Raji (cell line): ENCODE results near the gene CST9.

Source experiments
- POLR2A ChIP-seq: IDR thresholded peaks from 2 replicates; pipeline ENCODE4 v1.6.1; 2011; ENCODE audit warnings: low read depth, low read length, control low read depth; ENCODE audit not compliant: insufficient read depth

Gene CST9

DNA sequence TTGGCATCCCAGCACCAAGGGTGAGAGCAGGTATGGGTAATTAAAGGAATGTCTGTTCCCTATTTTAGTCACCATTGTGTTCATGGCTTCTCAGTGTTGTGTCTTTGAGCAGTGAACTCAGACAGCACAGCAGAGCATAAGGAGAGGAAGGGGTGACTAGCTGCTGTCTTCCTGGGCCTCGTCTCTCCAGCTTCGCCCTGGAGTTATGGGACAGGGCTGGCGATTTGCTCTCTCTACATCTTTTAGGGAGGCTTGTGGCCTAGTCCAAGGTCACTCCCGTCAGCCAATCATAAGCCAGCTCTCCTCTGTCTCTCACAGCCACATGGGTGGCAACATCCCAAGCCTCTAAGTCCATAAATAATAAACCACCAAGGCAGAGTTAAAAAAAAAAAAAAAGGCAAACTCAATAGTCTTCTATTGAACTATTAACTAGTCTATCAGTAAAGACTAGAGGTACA is 24.7 kb upstream of the CST9 start:
- no peak for TF ChIP-seq POLR2A

DNA sequence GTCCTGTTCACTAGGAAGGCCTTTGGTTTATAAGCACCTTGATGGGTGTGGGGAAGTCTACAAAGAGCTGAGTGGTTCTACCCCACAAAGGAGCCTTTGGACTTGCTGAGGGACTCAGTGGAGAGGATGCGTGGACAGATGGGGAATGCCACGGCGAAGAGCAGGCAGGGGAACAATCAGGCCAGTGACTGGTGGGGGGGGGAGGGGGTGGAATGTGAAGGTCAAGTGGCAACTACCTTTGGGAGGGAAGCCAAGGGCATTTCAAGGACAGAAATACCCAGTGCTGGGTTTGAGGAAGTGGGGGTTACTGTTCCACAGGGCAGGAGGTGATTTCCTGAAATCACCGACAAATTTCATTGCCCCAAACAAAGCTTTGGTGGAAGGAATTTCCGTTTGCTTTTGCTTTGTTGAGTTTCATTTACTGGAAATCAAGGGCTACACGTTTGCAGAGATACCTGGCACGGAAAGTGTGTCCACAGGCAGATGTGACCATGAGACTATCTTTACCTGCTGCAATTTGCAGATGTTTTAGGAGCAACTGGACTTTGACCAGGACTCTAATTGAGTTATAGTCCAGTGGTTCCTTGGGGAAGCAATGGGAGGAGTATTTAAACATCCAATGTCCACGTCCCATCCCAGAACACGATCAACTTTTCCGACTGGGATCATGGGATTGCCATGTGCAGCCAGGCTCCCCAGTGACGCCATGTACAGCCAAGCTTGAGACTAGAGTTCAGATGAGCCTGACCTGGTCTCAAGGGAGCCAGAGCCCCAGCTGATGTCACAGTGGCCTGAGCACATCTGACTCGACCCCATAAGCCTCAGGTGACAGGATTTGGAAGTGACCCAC is 24.1 kb upstream of the CST9 start:
- no peak for TF ChIP-seq POLR2A

DNA sequence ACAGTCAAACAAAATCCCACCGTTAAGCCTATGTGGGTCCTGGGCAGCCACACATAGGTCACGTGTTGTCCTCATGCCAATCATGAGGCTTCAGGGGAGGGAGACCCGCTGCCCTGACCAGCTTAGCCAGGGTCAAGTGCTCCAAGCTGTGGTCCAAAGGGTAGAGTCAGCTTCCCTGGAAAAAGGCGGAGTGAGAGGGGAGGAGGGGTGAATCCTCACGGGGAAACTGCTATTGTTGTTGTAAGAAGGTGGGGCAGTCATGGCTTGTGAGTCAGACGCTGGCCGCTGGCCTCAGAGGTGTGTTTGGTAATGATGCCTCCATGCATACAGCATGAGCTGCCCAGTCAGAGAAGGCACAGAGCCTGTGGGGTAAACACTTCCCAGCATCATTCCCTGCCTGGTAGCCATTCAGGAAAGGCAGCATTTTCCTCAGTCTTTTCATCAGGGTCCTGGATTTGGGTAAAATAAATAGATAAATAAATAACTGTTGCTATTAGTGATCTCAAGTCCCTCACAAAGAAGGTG is 23.4 kb upstream of the CST9 start:
- TF ChIP-seq POLR2A: no peak

DNA sequence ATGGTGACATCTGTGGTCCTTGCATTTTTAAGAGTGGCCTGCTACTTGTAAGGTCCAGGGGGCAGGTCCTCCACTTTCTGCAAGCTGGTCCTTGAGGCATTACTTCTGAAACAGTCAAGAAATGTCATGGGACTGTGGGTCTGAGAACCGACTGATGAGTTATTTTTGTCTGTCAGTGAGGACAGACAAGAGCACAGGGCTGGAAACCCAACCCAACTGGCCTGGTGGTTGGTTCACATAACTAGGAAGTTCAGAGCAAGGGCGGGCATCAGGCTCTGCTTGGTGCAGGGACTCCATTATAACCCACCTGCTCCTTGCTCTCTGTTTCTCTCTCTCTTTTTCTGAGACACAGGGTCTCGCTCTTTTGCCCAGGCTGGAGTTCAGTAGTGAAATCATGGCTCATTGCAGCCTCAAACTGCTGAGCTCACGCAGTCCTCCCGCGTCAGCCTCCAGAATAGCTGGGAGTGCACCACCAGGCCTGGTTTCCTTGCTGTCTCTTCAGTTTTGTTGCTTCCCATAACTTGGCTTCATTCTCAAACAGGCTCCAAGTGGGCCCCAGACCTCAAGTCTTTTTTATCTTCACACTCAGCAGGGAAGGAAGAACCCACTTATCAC is 22.8 kb upstream of the CST9 start:
- TF ChIP-seq POLR2A: no peak

DNA sequence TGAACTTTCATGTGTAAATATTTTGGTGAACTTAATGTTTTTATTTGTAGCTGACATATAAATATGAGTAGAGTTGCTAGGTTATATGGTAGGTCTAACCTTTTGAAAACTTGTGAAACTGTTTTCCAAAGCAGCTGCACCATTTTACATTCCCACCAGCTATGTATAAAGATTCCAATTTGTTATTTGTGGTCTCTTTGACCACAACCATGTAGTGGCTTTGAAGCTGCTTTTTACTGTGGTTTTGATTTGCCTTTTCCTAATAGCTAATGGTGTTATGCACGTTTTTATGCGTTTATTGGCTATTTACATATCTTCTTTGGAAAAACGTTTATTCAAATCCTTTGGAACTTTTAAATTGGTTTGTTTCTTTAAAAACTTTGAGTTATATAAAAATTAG is 21.8 kb upstream of the CST9 start:
- no peak for TF ChIP-seq POLR2A

DNA sequence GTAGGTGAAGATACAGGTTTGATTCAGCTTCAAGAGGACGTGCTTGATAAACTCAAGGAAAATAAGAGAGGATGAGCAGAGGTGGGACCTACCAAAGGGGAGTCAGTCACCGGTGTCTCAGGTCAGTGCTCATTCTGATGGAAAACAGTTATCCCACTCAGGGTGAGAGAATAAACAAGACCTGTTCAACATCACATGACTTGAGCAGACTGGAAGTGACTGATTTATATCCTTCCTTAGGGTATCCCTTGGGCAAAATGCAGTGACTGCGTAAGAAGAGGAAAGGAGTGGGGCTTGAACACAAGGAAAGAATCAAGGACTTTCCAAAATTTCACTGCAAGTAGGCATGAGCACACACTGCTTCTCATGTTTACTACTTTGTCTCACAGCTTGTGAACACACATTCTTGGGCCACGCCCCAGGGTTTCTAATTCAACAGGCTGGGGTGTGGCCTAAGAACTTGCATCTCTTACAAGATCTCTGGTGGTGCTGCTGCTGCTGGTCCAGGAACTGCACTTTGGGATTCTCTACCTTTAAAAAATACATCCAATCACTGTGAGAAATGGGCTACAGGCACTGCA is 20.4 kb upstream of the CST9 start:
- no peak for TF ChIP-seq POLR2A

DNA sequence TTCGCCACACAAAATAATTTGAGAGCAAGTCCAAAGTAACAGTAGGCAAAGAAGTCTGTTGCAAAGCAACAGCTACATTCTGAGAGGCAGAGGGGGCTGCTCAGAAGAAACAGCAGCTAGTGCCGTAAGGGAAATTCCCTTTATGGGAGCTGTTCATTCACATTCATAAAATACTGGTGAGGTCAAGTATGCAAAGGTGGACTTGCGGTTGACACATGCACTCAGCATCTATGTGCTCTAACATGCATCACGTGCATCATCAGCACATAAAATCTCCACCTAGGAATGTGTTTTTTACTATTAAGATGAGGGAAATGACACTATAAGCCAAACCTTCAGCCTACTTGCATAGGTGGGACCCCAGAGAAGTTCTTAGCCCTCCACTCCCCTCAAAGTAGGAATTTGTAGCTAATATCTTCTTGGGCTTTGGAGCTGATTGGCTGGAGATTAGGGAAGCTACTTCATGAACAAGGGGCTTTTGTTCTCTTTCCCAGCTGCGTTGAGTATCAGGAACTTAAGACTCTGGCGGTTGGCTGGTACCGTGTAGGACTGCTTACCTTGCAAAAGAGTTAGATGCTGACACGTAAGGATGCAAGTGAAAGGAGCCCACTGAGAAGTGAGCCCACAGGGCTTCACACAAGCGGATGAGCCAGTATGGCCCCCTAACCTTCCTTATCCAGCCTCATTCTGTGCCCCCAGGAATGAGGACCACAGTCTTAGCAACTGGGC is 19.7 kb upstream of the CST9 start:
- no peak for TF ChIP-seq POLR2A

DNA sequence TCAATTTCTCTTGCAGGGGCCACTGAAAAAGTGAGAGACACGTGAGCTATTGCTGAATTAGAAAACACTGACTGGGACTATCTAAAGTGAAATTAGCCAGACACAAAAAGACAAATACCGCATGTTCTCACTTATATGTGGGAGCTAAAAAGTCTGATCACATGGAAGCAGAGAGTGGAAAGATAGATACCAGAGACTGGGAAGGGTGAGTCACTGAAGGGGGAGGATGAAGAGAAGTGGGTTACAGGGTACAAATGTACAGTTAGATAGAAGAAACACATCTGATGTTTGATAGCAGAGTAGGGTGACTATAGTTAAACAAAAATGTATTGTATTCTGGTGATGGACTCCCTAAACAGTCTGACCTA is 18.6 kb upstream of the CST9 start:
- no peak for TF ChIP-seq POLR2A

DNA sequence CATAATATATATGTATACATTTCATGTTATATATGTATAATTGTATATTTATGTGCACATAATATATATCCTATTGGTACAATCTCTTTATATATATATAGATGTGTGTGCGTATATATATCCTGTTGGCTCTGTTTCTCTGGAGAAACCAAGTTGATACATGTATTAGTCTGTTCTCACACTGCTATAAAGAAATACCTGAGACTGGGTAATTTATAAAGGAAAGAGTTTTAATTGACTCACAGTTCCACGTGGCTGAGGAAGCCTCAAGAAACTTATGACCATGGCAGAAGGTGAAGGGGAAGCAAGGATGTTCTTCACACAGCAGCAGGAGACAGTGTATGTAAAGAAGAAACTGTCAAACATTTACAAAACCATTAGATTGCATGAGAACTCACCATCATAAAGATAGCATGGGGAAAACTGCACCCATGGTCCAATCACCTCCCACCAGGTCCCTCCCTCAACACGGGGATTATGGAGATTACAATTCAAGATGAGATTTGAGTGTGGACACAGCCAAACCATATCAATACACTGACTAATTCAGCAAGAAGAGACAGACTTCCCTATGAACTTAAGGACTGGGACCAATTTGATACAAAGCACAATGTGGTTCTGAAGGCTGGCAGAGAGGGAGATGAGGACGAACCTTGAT is 18.1 kb upstream of the CST9 start:
- TF ChIP-seq POLR2A: no peak

DNA sequence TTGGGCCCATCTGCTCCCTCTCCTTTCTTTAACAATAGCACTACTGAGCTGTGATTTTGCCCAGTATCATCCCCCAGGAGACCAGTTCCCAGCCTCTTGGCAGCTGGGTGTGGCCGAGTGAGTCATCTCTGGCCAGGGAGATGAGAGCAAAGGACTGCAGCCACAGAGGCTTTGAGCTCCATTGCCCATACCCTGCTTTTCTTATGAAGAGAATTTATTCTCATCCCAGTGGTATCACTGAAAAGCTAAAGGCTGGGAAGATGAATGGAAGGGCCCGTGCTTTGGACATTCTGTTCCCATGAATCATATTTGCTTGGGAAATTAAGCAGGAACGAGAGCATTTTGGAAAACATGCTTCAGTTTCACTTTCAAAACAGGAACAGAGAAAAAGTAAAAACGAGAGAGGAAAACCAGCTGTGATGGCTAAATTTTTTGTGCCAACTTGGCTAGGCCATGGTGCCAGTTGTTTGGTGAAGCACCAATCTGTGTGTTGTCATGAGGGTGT is 17.2 kb upstream of the CST9 start:
- TF ChIP-seq POLR2A: no peak

DNA sequence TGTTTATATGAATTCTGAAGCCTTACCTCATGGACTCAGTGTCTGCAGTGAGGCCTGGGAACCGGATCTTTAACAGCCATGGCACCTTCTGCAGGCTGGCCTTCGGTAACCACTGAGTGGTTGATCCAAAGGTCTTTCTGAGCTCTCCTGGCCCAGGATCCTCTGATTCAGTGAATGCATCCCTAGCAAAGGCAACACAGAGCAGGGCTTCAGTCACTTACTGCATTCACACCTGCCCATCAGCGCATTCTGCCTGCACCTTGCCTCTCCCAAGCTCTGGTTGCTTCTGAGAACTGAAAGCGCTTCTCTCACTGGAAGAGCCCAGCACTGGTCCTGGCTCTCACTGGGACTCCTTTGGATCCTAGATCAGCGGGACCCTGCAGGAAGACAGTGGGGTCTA is 8.4 kb upstream of the CST9 start:
- TF ChIP-seq POLR2A: no peak

DNA sequence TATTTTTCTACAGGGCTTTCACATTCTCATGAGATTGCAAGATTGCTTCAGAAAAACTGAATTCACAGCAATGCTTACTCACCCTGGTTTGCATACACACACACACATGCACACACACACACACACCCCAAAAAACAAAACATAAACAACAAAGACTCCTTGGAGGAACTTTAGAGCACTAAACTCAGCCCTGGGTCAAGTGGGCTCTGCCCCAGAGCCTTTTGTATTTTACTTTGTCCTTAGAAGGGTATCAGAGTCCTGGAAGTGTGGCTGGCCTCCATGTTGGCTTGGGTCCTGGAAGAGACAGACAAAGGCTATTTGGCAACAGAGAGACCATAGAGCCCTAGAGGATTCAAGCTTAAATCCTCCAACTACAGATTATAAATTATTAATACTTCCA is 8.0 kb upstream of the CST9 start:
- no peak for TF ChIP-seq POLR2A

DNA sequence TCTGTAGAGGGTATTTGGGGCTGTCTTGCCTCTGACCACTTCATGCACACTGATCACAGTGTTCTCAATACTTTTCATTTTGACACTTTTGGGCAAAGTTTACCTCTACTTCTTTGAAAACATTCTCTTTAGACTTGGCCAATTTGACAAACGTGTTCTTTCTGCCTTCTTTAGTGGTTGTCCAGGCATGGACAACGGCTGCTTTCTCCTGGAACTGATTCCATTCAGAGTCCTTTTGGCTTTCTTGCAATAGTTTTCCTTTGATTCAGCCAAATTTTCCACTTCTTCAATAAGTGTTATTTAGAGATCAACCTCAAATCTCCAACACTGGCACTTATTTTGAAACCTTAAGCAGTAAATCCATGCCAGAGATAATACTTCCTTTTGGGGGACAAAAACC is 6.7 kb upstream of the CST9 start:
- no peak for TF ChIP-seq POLR2A

DNA sequence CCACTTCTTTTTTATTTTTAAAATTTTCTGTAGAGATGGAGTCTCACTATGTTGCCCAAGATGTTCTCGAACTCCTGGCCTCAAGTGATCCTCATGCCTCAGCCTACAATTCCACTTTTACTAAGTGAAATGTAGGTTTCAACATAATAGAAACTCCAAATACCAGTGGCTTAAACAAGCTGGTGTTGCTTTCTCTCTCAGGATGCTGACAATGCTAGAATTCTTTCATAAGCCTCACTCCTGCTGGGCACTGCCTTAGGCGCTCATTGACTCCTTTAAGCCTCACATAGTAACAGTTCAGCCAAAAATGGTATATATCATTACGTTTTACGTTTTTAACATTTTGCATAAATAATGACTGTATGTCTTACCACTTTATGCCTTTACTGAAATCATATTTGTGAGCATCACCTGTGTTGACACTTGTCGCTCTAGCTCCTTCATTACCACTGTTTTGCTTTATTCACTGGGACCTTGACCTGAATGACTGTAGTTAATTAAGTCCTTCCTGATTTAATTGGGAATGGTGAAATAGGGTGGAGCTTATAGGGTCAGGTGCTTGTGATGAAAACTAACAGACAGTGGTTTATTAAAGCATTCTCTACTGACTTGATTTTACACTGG is 3.9 kb upstream of the CST9 start:
- TF ChIP-seq POLR2A: no peak
